Left ventricle myocardium inferior (tissue), 1 donor: Measurements from ENCODE around the gene OSM. TPM values are rescaled to one million over a fixed set of nuclear protein-coding genes. Genes with fewer than 3 reads are reported as not detected.

Experiments used
- DNase-seq: peaks from one replicate; pipeline ENCODE4 v3.0.0-alpha.2; 2020
- H3K27ac ChIP-seq: fragments of 200-600 bp; replicated peaks from 2 replicates; pipeline ENCODE4 v1.8.0; 2021
- H3K27me3 ChIP-seq: fragments of 200-600 bp; 2 replicates; pipeline ENCODE4 v1.8.0; 2021; ENCODE audit warnings: low read depth
- H3K36me3 ChIP-seq: fragments of 200-600 bp; 2 replicates; pipeline ENCODE4 v1.8.0; 2021
- H3K4me1 ChIP-seq: fragments of 200-600 bp; 2 replicates; pipeline ENCODE4 v1.8.0; 2021
- H3K4me3 ChIP-seq: fragments of 200-600 bp; 2 replicates; pipeline ENCODE4 v1.8.0; 2021; ENCODE audit warnings: mild to moderate bottlenecking, moderate library complexity
- H3K9me3 ChIP-seq: fragments of 200-600 bp; replicated peaks from 2 replicates; pipeline ENCODE4 v1.8.0; 2021
- intact Hi-C: fragments of 100-400 bp; cut with micrococcal nuclease; formaldehyde crosslinking; loops from one replicate; pipeline ENCODE4 v1.11.0; 2022
- total RNA-seq: library from RNA; stranded (reverse); fragmentation: NEBNext Ultra II Directional; extraction: Animal tissue kit (Norgen Biotek cat#: 25700); gene quantifications from one replicate; pipeline ENCODE4 v1.2.1, GENCODE V29; 2021
- TF ChIP-seq, protein P1 (sequence below): fragments of 200-600 bp; IDR thresholded peaks from 2 replicates; pipeline ENCODE4 v1.8.0; 2021; ENCODE audit warnings: antibody characterized with exemption, mild to moderate bottlenecking, borderline replicate concordance
- donor health status: DM: no; HTN: yes; CAD: no; lungs with severe emphysema.

OSM gene
- total RNA-seq, 1 donor from 2014 or later: not detected

DNA sequence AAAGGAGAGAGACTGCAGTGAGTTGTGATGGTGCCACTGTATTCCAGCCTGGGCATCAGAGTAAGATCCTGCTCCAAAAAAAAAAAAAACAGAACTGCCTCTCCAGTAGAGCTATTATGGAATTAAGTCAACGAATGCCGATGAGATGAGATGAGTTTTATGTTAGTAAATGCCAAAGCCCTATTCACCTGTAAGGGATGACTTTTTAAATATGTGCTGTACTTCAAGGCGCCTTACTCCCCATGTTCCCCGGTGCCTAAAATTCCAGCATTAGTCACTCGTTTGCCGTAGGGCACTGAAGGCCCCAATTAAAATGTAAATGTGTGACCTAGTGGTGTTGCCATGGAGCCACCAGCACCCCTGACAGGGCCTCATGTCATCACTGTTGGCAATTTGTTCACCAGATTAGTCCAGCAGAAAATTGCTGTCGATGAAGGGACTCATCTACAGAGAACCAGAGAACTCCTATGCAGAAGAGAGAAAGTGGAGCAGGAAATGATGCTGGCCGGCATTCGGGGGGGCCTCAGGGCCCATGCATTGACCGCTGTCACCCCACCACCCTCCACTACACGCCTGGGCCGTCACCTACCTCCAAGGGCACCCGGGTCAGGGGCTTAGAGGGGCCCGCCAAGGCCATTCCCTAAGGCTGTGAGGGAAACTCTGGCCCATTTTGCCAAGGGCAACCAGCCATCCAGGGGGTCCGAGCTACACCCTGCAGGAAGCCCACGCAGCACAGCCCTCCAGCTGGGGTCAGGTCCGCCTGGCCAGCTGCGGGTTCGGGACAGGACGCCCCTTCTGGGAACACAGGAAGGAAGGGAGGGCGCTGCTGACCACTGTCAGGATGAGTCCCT lies 37.9 kb downstream of the OSM start:
- no peaks in the 10 kb centered on the region for H3K4me1 ChIP-seq
- intact Hi-C loops: no loop called here
- H3K36me3 ChIP-seq: no peaks in the 10 kb centered on the region
- TF ChIP-seq, protein P1, sequence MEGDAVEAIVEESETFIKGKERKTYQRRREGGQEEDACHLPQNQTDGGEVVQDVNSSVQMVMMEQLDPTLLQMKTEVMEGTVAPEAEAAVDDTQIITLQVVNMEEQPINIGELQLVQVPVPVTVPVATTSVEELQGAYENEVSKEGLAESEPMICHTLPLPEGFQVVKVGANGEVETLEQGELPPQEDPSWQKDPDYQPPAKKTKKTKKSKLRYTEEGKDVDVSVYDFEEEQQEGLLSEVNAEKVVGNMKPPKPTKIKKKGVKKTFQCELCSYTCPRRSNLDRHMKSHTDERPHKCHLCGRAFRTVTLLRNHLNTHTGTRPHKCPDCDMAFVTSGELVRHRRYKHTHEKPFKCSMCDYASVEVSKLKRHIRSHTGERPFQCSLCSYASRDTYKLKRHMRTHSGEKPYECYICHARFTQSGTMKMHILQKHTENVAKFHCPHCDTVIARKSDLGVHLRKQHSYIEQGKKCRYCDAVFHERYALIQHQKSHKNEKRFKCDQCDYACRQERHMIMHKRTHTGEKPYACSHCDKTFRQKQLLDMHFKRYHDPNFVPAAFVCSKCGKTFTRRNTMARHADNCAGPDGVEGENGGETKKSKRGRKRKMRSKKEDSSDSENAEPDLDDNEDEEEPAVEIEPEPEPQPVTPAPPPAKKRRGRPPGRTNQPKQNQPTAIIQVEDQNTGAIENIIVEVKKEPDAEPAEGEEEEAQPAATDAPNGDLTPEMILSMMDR: no peak
- no peak overlapping the region for H3K27ac ChIP-seq
- H3K4me3 ChIP-seq: no peak overlapping the region
- DNase-seq: no peak
- no peaks in the 10 kb centered on the region for H3K9me3 ChIP-seq
- H3K27me3 ChIP-seq: peaks cover 100% of the 10 kb centered on the region

DNA sequence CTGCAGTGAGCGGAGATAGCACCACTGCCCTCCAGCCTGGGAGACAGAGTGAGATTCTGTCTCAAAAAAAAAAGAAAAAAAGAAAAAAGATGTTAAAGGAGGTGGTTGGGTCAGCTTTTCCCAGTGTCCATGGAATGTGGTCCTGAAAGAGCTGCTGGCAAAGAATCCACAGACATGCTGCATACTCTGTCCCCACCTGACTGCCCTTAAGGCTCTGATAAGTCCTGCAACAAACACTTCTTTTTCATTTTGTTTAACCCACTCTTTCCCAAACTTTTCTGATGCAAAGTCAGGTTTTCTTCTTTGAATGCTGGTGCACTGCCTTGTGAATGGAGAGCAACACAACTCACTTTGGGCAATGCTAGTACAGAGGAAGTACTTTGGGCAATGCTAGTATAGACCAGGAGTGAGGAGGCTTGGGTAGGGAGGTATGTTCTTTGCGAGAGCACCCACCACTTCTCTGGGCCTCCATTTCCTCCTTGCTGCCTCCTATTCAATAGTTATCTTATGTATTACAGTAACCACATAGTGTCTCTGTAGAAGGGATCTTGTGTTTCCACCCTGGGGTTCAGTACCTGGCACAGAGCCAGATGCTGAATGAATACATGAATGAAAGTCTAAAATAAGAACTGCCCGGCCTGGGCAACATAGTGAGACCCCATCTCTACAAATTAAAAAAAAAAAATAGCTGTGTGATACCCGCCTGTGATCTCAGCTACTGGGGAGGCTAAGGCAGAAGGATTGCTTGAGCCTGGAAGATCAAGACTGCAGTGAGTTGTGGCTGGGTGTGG lies 39.0 kb downstream of the OSM start:
- Histone ChIP-seq H3K36me3 (no peaks in the 10 kb centered on the region), H3K27ac (no peak overlapping the region), H3K27me3 (peaks cover 100% of the 10 kb centered on the region), H3K4me3 (no peak overlapping the region), H3K4me1 (no peaks in the 10 kb centered on the region), H3K9me3 (no peaks in the 10 kb centered on the region)
- intact Hi-C loops: no loop called here
- no peak for DNase-seq
- TF ChIP-seq, protein P1: no peak

DNA sequence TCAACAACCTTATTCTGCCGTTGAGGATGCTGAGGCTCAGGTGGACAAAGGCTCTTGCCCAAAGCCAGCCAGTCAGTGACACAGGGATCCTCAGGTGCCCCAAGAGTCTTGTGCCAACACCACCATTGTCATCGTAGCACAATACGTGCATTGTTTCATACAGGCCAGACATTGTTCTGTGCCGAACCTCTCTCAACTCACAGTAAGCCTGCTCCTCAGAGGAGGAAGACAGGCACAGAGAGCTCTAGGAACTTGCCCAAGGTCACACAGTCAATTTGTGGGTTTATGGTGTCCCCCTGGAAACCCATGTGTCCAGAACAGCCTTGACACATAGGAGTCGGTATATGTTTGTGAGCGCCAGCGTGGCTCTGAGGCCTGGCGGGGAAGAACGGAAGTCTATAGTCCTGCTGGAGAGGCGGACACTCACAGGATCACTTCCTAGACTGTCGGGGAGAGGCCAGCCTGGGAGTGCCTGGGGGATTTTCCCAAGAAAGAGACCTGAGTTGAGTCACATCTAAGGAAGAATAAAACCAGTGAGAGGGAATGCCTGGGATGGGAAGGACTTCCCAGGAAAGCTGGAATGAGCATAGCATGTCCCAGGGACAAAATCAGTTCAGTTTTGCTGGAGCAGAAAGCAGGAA lies 40.3 kb downstream of the OSM start:
- DNase-seq: no peak
- Histone ChIP-seq H3K27ac (no peak overlapping the region), H3K9me3 (no peaks in the 10 kb centered on the region), H3K27me3 (peaks cover 100% of the 10 kb centered on the region), H3K4me3 (no peak overlapping the region), H3K36me3 (no peaks in the 10 kb centered on the region), H3K4me1 (no peaks in the 10 kb centered on the region)
- intact Hi-C loops: no loop called here
- TF ChIP-seq, protein P1: no peak

DNA sequence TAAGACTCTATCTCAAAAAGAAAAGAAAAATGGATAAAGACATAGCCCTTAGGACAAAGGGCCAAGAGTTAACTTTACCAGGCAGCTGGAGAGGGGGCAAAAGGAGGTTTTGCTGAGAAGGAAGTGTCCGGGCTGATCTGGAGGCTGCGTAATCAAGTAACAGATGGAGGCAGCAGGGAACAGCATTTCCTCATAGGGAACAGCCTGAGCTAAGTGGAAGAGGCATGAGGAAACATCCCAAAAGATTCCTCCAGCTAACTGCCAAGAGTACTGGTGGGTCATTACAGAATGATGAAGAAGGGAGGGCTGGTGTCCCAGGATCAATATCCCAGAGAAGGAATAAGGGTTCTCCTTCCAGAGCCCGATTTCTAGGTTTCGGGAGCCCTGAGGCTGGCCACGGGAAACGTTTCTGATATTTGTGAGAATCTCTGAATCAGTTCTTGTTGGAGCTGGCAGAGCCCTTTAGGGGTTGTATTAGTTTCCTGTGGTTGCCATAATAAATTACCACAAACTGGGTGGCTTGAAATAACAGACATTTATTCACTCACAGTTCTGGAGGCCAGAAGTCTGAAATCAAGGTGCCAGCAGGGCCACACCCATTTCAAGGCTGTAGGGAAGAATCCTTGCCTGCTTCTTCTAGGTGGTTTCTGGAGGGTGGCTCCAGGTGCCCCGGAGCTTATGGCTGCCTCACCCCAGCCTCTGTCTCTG lies 41.3 kb downstream of the OSM start:
- TF ChIP-seq, protein P1: no peak
- peaks cover 100% of the 10 kb centered on the region for H3K27me3 ChIP-seq

More for the DNA sequence above, 41.3 kb downstream of the OSM start:
- DNase-seq: no peak
- Histone ChIP-seq H3K4me1 (no peaks in the 10 kb centered on the region), H3K4me3 (no peak overlapping the region), H3K36me3 (no peaks in the 10 kb centered on the region), H3K27ac (no peak overlapping the region), H3K9me3 (no peaks in the 10 kb centered on the region)
- intact Hi-C loops: no loop called here
